Measurements from ENCODE around the gene HSPA12A. TPM values are rescaled to one million over a fixed set of nuclear protein-coding genes. Genes with fewer than 3 reads are reported as not detected.

Gene HSPA12A
- total and polyA plus RNA-seq, 2 donors = 1.7 to 4.4 TPM

DNA sequence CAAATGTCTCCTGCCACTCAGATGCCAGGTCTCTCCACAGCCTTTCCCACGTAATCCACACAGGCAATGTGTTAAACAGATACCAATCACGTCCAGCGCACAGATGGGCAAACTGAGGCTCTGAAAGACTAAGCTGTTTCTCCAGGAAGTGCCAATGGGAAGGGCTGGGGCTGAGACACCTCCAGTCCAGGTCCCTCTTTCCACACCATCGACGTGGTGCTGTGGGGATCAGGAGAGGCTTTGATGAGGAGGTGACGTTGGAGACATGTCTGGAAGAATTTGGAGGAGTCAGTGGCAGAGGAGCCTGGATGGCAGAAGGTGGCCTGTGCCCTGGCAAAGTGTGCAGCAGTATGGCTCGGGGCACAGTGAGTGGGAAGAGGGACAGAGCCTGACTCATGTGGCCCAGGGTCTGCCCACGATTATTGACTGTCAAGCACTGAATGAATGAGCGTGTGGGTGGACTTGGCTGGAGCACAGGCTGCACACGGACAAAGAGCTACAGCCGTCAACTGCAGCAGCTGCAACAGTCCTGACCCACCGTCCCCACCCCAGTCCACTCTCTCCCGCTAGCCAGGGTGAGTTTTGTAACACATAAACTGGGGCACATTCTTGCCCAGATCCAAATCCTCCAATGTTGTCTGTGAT is 40.8 kb upstream of the HSPA12A start:
- Histone ChIP-seq H3K27me3 (ENCODE audit: control insufficient read depth in 2 of 2, insufficient read depth in 1 of 2, low read length in 1 of 2) (peaks cover 0 to 13% of the 10 kb centered on the region in 2 donors), H3K27ac (ENCODE audit: low read depth in 1 of 2, low read length in 1 of 2) (no peak overlapping the region), H3K9me3 (ENCODE audit: control insufficient read depth in 2 of 2, insufficient read depth in 1 of 2, low read length in 1 of 2) (no peaks in the 10 kb centered on the region), H3K36me3 (ENCODE audit: control insufficient read depth in 2 of 2, insufficient read depth in 2 of 2, low read length in 1 of 2) (no peaks in the 10 kb centered on the region), H3K4me1 (ENCODE audit: control insufficient read depth in 2 of 2, insufficient read depth in 2 of 2, low read length in 2 of 2) (peaks cover 0 to 5% of the 10 kb centered on the region in 2 donors), H3K4me3 (ENCODE audit: low read length in 2 of 2) (no peak overlapping the region)
- WGBS = 88% methylated on average over 13 of the region's 13 CpGs
- no peak for DNase-seq (ENCODE audit: low read depth in 6 of 9, low spot score in 9 of 9)

DNA sequence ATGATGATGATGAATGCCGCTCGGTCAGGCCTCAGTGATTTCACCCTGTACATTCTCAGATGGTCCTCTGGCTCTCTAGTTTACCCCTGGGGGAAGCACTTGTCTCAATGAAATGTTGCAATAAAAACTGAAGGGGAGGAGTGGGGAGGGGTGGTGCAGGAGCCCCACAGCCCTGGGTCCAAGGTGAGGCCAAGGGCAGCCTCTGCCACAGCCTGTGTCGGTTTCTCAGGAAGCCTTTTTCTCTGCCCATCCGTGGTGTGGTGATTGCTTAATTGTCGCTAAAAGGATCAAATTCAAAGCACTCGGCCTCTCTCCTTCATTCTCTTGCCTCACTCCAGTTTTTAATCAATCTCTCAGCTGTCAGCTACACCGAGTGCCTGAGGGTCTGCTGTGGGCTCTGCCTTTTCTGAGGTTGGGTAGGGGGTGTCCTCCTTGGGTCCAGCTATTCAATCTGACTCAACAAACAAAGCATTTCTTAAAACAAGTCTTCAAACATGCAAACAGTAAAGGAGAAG is 39.1 kb upstream of the HSPA12A start:
- H3K36me3 ChIP-seq (ENCODE audit: control insufficient read depth in 2 of 2, insufficient read depth in 2 of 2, low read length in 1 of 2) = no peaks in the 10 kb centered on the region
- no peaks in the 10 kb centered on the region for H3K9me3 ChIP-seq (ENCODE audit: control insufficient read depth in 2 of 2, insufficient read depth in 1 of 2, low read length in 1 of 2)
- peaks cover 0 to 4% of the 10 kb centered on the region in 2 donors for H3K27me3 ChIP-seq (ENCODE audit: control insufficient read depth in 2 of 2, insufficient read depth in 1 of 2, low read length in 1 of 2)
- no peak overlapping the region for H3K27ac ChIP-seq (ENCODE audit: low read depth in 1 of 2, low read length in 1 of 2)
- H3K4me1 ChIP-seq (ENCODE audit: control insufficient read depth in 2 of 2, insufficient read depth in 2 of 2, low read length in 2 of 2) = no peaks in the 10 kb centered on the region
- no peak for DNase-seq (ENCODE audit: low read depth in 6 of 9, low spot score in 9 of 9)
- 90% methylated on average over 7 of the region's 7 CpGs for WGBS
- H3K4me3 ChIP-seq (ENCODE audit: low read length in 2 of 2) = no peak overlapping the region

DNA sequence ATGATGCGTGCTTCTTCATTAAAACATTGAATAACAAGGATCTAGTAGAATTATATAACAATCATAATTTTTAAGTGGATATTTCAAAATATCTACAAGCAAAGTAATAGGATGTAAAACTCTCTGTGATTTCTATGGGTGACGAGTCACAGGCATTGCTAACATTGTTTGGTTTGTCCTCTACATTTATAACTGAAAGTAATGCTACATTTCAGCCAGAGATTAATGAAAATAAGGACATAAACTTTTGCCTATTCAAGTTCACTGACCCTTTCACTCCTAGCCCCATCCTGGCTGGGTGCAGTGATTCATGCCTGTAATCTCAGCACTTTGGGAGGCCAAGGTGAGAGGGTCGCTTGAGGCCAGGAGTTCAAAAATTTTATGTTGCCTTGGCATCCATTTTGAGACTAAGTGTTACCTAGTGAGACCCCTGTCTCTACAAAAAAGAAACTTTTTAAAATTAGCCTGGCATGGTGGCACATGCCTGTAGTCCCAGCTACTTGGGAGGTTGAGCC is 38.4 kb upstream of the HSPA12A start:
- H3K9me3 ChIP-seq (ENCODE audit: control insufficient read depth in 2 of 2, insufficient read depth in 1 of 2, low read length in 1 of 2) = no peaks in the 10 kb centered on the region
- no peak for DNase-seq (ENCODE audit: low read depth in 6 of 9, low spot score in 9 of 9)
- H3K27me3 ChIP-seq (ENCODE audit: control insufficient read depth in 2 of 2, insufficient read depth in 1 of 2, low read length in 1 of 2) = peaks cover 0 to 2% of the 10 kb centered on the region in 2 donors
- 95% methylated on average over 3 of the region's 3 CpGs for WGBS
- no peak overlapping the region for H3K4me3 ChIP-seq (ENCODE audit: low read length in 2 of 2)
- no peaks in the 10 kb centered on the region for H3K36me3 ChIP-seq (ENCODE audit: control insufficient read depth in 2 of 2, insufficient read depth in 2 of 2, low read length in 1 of 2)
- no peak overlapping the region for H3K27ac ChIP-seq (ENCODE audit: low read depth in 1 of 2, low read length in 1 of 2)
- H3K4me1 ChIP-seq (ENCODE audit: control insufficient read depth in 2 of 2, insufficient read depth in 2 of 2, low read length in 2 of 2) = no peaks in the 10 kb centered on the region

DNA sequence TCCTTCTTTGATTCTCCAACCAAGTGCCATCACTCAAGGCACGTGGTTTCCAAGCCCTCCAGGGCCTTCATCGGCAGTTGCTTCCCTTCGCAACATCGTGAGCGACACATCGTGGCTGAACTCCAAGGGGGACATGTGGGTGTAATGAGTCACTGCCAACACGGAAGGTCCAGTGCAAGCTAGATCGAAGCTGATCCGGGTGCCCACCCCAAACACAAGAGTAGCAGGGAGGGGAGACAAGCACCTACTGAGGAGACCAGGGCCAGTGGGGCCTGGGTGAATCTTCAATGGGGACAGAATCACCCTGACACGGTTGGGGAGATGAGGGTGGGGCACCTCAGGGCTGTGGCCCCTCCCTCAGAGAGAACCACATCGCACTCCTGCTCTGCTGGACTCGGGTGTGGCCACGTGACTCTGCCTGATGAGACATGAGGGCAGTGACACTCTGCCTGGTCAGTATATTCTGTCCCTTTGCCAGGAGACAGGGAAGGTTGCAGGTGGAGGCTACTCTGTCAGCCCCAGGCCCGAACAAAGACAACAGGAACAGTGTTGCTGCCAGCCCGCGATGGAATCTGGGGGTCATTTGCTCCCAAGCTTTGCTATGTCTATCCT is 36.8 kb upstream of the HSPA12A start:
- no peak overlapping the region for H3K27ac ChIP-seq (ENCODE audit: low read depth in 1 of 2, low read length in 1 of 2)
- H3K27me3 ChIP-seq (ENCODE audit: control insufficient read depth in 2 of 2, insufficient read depth in 1 of 2, low read length in 1 of 2) = no peaks in the 10 kb centered on the region
- 89% methylated on average over 16 of the region's 16 CpGs for WGBS
- no peaks in the 10 kb centered on the region for H3K4me1 ChIP-seq (ENCODE audit: control insufficient read depth in 2 of 2, insufficient read depth in 2 of 2, low read length in 2 of 2)
- no peaks in the 10 kb centered on the region for H3K9me3 ChIP-seq (ENCODE audit: control insufficient read depth in 2 of 2, insufficient read depth in 1 of 2, low read length in 1 of 2)
- no peaks in the 10 kb centered on the region for H3K36me3 ChIP-seq (ENCODE audit: control insufficient read depth in 2 of 2, insufficient read depth in 2 of 2, low read length in 1 of 2)
- H3K4me3 ChIP-seq (ENCODE audit: low read length in 2 of 2) = no peak overlapping the region
- no peak for DNase-seq (ENCODE audit: low read depth in 6 of 9, low spot score in 9 of 9)

DNA sequence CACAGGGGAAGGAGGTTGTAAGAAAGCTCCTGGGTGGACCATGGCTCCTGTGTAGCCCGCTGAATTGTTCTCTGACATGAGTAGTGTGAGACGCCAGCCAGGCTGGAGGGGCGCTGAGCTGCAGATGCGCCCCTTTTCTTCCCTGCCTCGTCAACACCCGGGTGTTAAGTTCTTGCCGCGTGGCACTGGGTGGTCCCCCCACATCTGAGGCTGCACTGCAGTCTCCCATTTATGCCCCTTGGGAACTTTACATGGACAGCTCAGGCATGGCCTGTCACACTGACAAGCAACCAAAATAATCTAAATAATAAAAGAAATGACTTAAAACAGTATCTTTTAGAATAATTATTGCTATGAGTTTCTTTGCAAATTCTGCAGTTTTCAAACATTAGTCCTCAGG is 34.6 kb upstream of the HSPA12A start:
- Histone ChIP-seq H3K4me1 (ENCODE audit: control insufficient read depth in 2 of 2, insufficient read depth in 2 of 2, low read length in 2 of 2) (no peaks in the 10 kb centered on the region), H3K4me3 (ENCODE audit: low read length in 2 of 2) (no peak overlapping the region), H3K9me3 (ENCODE audit: control insufficient read depth in 2 of 2, insufficient read depth in 1 of 2, low read length in 1 of 2) (no peaks in the 10 kb centered on the region), H3K36me3 (ENCODE audit: control insufficient read depth in 2 of 2, insufficient read depth in 2 of 2, low read length in 1 of 2) (no peaks in the 10 kb centered on the region), H3K27ac (ENCODE audit: low read depth in 1 of 2, low read length in 1 of 2) (no peak overlapping the region), H3K27me3 (ENCODE audit: control insufficient read depth in 2 of 2, insufficient read depth in 1 of 2, low read length in 1 of 2) (no peaks in the 10 kb centered on the region)
- WGBS = 88% methylated on average over 8 of the region's 8 CpGs
- no peak for DNase-seq (ENCODE audit: low read depth in 6 of 9, low spot score in 9 of 9)

DNA sequence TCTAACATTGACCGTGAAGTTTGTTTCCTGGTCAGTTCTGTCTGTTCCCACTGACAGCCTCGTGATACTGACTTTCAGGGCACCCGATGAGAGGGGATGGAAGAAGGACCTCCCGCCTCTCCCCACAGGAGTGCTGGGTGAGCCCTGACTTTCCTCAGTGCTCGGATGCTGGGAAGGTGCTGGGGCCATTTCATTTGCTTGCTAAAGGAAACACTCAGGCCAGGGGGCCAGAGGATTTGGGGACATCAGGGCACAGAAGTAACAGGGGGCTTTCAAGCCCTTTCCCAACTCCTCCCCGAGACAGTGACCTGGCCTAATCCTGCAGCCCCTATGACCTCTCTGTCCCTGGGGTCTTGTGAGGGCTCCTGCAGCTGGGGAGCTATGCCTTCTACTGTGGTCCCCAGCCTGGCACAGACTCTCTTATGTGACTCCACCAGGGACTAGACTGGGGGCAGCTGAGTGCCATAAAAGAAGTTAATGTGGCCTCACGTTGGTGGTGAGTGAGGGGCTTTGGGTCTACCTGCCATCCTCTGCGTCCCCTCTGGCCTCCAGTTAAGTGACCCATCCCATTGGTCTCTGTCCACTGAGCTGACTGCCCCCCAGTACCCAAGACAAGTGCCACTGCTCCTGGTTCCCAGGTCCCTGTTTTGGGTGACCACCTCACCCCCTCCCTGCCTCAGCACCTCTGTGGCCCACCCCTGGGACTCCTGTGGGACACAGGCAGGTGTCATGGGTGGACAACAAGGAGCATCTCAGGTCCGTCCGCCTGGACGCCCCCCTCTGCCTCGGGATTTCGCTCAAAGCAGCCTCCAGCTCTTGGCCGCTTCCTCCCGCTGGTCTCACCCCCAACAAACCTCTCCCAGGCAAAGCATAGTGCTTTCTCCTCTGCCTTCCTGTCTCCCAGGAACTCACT is 33.4 kb upstream of the HSPA12A start:
- WGBS = 87% methylated on average over 15 of the region's 15 CpGs
- no peak overlapping the region for H3K27ac ChIP-seq (ENCODE audit: low read depth in 1 of 2, low read length in 1 of 2)

DNA sequence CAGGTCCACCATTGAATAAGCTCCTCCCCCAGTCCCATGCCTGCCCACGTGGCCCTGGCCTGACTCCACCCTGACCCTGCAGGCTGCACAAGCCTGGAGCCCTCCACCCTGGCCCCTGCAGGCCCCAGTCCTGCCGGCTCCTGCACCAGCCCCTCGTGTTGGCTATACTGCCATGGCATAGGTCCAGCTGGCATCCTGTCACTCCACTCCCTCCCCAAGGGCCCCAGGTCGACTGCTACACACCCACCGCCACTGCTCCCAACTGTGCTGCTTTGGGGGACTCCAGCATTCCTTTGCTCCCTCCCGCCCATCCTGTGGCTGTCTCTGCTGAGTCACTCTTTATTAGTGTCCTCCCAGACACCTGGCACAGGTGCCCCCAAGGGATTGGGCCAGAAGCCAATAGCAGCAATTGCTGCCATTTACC is 32.4 kb upstream of the HSPA12A start:
- Histone ChIP-seq H3K36me3 (ENCODE audit: control insufficient read depth in 2 of 2, insufficient read depth in 2 of 2, low read length in 1 of 2) (no peaks in the 10 kb centered on the region), H3K4me3 (ENCODE audit: low read length in 2 of 2) (no peak overlapping the region), H3K27ac (ENCODE audit: low read depth in 1 of 2, low read length in 1 of 2) (no peak overlapping the region), H3K4me1 (ENCODE audit: control insufficient read depth in 2 of 2, insufficient read depth in 2 of 2, low read length in 2 of 2) (no peaks in the 10 kb centered on the region), H3K27me3 (ENCODE audit: control insufficient read depth in 2 of 2, insufficient read depth in 1 of 2, low read length in 1 of 2) (peaks cover 2 to 3% of the 10 kb centered on the region in 2 donors), H3K9me3 (ENCODE audit: control insufficient read depth in 2 of 2, insufficient read depth in 1 of 2, low read length in 1 of 2) (no peaks in the 10 kb centered on the region)
- WGBS = 72% methylated on average over 6 of the region's 6 CpGs
- DNase-seq (ENCODE audit: low read depth in 6 of 9, low spot score in 9 of 9) = no peak

More for the DNA sequence above, 33.4 kb upstream of the HSPA12A start:
- H3K9me3 ChIP-seq (ENCODE audit: control insufficient read depth in 2 of 2, insufficient read depth in 1 of 2, low read length in 1 of 2) = no peaks in the 10 kb centered on the region
- no peaks in the 10 kb centered on the region for H3K36me3 ChIP-seq (ENCODE audit: control insufficient read depth in 2 of 2, insufficient read depth in 2 of 2, low read length in 1 of 2)
- H3K4me1 ChIP-seq (ENCODE audit: control insufficient read depth in 2 of 2, insufficient read depth in 2 of 2, low read length in 2 of 2) = no peaks in the 10 kb centered on the region
- DNase-seq (ENCODE audit: low read depth in 6 of 9, low spot score in 9 of 9) = no peak
- H3K4me3 ChIP-seq (ENCODE audit: low read length in 2 of 2) = no peak overlapping the region
- no peaks in the 10 kb centered on the region for H3K27me3 ChIP-seq (ENCODE audit: control insufficient read depth in 2 of 2, insufficient read depth in 1 of 2, low read length in 1 of 2)

DNA sequence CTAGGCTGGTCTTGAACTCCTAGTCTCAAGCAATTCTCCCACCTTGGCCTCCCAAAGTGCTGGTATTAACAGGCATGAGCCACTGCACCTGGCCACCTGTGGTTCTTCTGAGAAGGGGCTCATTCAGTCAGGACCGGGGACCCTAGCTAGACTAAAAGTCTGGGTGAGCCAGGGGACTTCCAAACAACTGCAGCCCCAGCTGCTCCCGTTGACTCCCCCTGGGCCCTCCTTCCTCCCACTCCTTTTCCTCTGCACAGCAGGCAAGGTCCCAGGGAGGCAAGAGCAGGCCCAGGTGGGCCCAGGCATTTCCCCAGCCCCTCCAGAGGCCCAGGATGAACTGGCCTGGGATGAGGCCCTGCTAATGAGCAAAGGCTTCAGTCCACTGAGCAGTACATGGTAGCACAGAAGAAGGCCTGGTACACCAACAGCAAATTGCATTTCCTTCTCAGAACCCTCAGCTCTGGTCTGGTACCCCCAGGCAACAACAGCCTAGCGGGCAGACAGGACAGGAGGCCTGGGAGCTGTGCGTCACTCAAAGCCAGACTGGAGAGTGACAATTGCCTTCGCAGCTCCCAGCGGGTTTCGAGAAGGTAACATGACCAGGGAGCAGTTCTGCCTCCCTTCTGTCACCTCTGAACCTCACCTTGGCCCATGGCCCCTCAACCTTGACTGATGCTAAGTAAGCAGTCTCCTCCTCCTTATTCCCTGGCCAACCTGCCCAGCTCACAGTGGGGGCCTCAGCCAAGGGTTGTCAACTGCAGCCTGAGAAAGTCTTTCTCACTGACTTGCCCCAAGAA is 30.7 kb upstream of the HSPA12A start:
- 95% methylated on average over 7 of the region's 7 CpGs for WGBS
- H3K9me3 ChIP-seq (ENCODE audit: control insufficient read depth in 2 of 2, insufficient read depth in 1 of 2, low read length in 1 of 2) = no peaks in the 10 kb centered on the region
- no peak for DNase-seq (ENCODE audit: low read depth in 6 of 9, low spot score in 9 of 9)
- no peak overlapping the region for H3K27ac ChIP-seq (ENCODE audit: low read depth in 1 of 2, low read length in 1 of 2)
- H3K4me1 ChIP-seq (ENCODE audit: control insufficient read depth in 2 of 2, insufficient read depth in 2 of 2, low read length in 2 of 2) = no peaks in the 10 kb centered on the region
- H3K27me3 ChIP-seq (ENCODE audit: control insufficient read depth in 2 of 2, insufficient read depth in 1 of 2, low read length in 1 of 2) = peaks cover 2 to 6% of the 10 kb centered on the region in 2 donors
- no peak overlapping the region for H3K4me3 ChIP-seq (ENCODE audit: low read length in 2 of 2)
- H3K36me3 ChIP-seq (ENCODE audit: control insufficient read depth in 2 of 2, insufficient read depth in 2 of 2, low read length in 1 of 2) = no peaks in the 10 kb centered on the region

Measured in thymus (tissue), 11 donors.